ENCODE data around the gene PRRX2. TPM values are rescaled to one million over a fixed set of nuclear protein-coding genes. Genes with fewer than 3 reads are reported as not detected.

The PRRX2 gene
- total and polyA plus RNA-seq, 9 of the 15 experiments (the other 6 are each of a cell fraction or from before 2014, with no cell fraction given): 0.21 TPM; not detected in 8

- BruUV-seq (replicated peaks): no TSS peak
- H3K4me2 ChIP-seq (ENCODE audit: insufficient read depth, low read length): no peak overlapping the region
Observed at GRCh38 chr9:129702589-129703520, 37.4 kb downstream of the PRRX2 start.

More at GRCh38 chr9:129702589-129703520, 37.4 kb downstream of the PRRX2 start:
- Histone ChIP-seq H3K27ac (ENCODE audit: extremely low read depth, low read depth, low read length) (no peak overlapping the region), H3K9ac (ENCODE audit: insufficient read depth in 1 of 2, low read depth in 2 of 2, low read length in 2 of 2) (no peak overlapping the region), H3K36me3 (ENCODE audit: control insufficient read depth, insufficient read depth, low read length) (no peaks in the 10 kb centered on the region), H3K27me3 (ENCODE audit: control insufficient read depth in 2 of 2, insufficient read depth in 2 of 2, low read length in 2 of 2) (peaks cover 47 to 64% of the 10 kb centered on the region in 2 experiments), H3K9me3 (replicated peaks; ENCODE audit: control insufficient read depth, insufficient read depth, low read depth, low read length) (no peaks in the 10 kb centered on the region), H4K20me1 (replicated peaks; ENCODE audit: control insufficient read depth, insufficient read depth, low read length) (no peaks in the 10 kb centered on the region), H3K4me3 (no peak overlapping the region), H3K4me1 (replicated peaks in 1 of 2; ENCODE audit: control insufficient read depth in 2 of 2, insufficient read depth in 2 of 2, low read length in 2 of 2) (peaks cover 0 to 8% of the 10 kb centered on the region in 2 experiments; a peak in 1 of 5 replicates), H3K79me2 (ENCODE audit: control insufficient read depth, insufficient read depth, low read length) (no peaks in the 10 kb centered on the region), H3K9me1 (ENCODE audit: control insufficient read depth, insufficient read depth, low read length) (no peaks in the 10 kb centered on the region), H2AFZ (ENCODE audit: low read depth, low read length) (peak overlapping the region; percentile 11; the same call in 1 of the 2 replicates)
- ChIA-PET CTCF (ENCODE audit: low intra/inter-chr PET ratio) (no interaction called here), POLR2A (interaction anchor here (1.0 to 1.5 kb wide), 3 partner anchors 15 to 48 kb away, joined by 3 to 4 read pairs (median 3); no protein-coding TSS in a partner anchor)
- DNase-seq (ENCODE audit: extremely low read depth in 1 of 4, low spot score in 3 of 4) (no peak), ATAC-seq (no peak), FAIRE-seq (no peak)
- in situ Hi-C loops (cut with MboI) (no loop called here), intact Hi-C loops (cut with micrococcal nuclease) (no loop called here)
- TF ChIP-seq MCM7 (IDR thresholded peaks at IDR 0.05): no peak
- TF ChIP-seq, protein P1, sequence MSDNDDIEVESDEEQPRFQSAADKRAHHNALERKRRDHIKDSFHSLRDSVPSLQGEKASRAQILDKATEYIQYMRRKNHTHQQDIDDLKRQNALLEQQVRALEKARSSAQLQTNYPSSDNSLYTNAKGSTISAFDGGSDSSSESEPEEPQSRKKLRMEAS (CRISPR knock-in tag; IDR thresholded peaks at IDR 0.05): peak; percentile 31
- WGBS (ENCODE audit: insufficient coverage, low coverage, missing lambda C conversion rate): 5% methylated on average over 19 of the region's 19 CpGs

Data from K562 (cell line).